Ecto neural progenitor cell (in vitro differentiated cells): Measurements from ENCODE around the gene KRTAP5-3.
"Not testable (repeated sequence)": the region's sequence is repeated elsewhere in the genome, so short reads cannot be mapped to it uniquely, and the experiment has no call there.

Source experiments
- DNase-seq: peaks from one replicate; pipeline ENCODE4 v3.0.0-alpha.2; 2018; ENCODE audit warnings: low spot score

KRTAP5-3 gene

DNA sequence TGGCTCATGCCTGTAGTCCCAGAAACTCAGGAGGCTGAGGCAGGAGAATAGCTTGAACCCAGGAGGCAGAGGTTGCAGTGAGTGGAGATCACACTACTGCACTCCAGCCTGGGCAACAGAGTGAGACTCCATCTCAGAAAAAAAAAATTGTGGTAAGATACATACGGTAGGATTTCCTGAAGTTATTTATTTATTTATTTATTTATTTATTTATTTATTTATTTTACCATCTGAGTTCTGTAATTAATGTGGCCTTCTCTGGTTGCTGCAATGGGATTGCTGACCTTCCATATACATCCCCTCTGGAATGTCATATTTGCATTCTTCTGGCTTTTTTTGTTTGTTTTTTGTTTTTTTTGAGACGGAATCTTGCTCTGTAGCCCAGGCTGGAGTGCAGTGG lies 25.4 kb downstream of the KRTAP5-3 start:
- DNase-seq, result not testable (repeated sequence)

GRCh38 chr11:1581976-1582375 lies 26.3 kb downstream of the KRTAP5-3 start:
- no peak for DNase-seq

GRCh38 chr11:1576825-1577224 lies 31.4 kb downstream of the KRTAP5-3 start:
- DNase-seq, result no peak

DNA sequence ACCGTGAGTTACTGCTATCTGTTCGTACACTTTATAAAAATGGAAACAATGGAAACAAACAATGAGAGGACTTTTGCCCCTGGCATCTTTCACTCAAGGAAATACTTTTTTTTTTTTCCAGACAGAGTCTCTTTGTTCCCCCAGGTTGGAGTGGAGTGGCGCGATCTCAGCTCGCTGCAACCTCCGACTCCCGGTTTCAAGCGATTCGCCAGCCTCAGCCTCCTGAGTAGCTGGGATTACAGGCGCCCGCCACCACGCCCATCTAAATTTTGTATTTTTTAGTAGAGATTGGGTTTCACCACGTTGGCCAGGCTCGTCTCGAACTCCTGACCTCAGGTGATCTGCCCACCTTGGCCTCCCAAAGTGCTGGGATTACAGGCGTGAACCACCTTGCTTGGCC lies 32.5 kb downstream of the KRTAP5-3 start:
- DNase-seq, result not testable (repeated sequence)

- no peak for DNase-seq
Observed at GRCh38 chr11:1574933-1575242, 33.4 kb downstream of the KRTAP5-3 start.

DNA sequence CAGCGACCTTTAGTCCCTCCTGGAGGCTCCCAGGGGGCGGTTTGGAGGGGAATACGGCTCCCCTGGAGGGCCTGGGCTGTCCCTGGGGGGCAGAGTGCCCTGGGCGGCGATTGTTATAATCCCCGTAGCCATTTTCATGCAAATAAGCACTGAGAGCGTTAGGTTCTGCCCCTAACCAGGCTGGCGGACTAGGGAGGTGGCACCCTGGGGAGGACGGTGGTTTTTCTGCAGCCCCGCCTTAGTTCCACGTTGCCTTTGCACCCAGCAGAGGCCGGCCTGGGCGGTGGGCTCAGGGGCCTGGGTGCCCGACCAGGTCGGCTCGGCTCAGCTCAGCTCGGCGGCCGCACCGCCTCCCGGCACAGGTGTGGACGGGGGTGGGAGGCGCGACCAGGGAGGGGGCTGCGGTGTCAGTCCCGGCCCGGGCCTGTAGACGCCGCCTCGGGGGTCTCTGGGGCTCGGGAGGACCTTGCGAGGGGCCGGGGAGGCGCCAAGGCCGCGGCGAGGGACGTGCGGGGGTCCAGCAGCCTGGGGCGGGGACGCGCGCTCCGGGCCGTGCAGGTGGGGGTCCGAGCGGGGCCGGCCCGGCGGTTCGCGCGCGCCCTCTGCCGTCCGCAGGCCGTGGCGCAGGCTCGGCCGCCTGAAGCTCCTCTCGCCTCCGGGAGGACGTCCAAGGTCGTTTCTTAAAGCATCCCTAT lies 33.9 kb downstream of the KRTAP5-3 start:
- DNase-seq, result peak; percentile 75

DNA sequence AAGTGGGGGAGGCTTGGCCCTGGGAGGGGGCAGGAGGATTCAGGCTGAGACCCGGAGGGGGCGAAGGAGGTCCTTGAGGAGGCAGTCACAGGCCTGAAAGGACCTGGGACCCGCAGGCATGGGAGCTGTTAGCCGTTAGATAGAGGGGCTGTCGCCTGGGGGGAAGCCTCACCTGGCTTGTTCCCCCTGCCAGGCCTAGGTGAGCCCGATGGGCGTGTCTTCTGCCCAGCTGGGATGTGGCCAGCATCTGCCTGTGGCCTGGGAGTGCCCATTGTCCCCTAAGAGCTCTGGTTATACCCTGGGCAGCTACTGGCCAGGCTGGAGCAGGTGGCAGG lies 34.4 kb downstream of the KRTAP5-3 start:
- DNase-seq, result no peak

DNA sequence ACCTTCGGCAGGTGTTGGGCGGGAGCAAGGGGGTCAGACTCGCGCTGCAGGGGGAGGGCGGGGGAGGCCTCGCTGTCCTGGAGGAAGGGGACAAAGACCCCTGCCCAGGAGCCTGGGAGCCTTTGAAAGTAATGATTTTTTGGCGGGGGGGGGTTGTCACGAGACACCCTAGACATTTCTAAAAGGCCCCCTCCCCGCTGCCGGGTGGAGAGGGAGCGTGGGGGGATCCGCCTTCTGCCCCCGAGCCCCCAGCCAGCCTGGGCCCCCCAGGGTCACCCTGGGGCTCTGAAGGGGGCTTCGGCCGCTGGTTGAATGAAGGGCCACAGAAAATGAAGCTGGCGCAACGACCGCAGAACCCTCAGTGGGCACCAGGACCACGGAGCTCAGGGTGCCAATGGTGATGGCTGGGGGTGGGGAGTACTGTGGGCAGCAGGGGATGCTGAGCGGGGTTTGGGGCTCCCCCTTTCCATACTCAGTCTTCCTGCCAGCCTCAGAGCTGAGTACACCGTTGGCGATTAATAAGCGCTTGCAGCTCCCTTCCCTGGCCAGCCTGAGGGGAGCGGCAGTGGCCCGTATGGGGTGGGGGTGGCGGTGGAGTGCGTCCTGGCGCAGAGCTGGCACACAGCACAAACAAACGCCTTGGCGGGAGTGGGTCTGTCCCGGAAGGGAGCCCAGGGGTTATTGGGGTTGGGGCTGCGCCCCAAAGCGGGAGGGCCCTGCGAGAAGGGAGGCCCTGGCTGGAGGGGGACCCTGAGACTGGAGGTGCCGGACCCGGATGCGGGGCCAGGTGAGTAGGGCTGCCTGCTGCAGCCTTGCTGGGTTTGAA lies 35.0 kb downstream of the KRTAP5-3 start:
- peak; percentile 59 for DNase-seq

DNA sequence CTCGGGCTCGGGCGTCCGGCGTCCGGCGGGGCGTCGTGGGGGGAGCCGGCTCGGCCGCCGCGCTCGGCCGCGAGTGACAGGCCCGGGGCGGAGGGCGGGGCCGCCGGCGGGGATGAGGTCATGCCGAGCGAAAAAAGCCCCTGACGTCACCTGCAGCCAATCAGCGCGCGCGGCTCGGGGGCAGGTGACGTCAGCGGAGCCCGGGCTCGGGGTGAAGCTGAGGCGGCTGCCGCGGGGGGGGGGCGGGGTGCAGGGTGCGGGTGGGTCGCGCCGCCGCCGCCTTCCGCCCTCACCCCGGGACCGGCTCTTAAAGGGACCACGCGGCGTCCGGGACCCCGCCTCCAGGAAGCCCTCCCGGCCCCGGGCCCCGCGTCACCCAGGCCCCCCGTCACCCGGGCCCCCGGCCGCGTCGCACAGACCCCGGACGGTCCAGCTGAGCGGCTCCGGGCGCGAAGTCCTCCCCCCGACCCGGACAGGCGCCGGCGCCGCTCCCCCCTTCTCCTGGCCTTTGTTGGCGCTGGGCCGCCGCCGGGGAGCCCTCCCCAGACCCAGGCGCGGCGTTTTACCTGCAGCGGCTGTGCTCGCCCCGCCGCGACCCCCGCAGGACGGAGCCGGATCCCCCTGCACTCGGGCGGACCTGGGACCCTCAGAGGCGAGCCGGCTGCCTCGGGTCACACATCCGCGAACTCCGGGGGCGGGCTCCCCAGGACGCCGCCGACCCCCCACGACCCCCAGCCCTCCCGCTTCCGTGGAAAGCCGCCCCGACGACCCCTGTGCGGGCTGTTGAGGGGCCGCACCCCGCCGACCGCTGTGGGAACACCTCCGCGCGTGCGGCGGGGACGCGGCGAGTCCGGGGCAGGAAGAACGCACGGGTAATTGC lies 35.8 kb downstream of the KRTAP5-3 start, which contains the start of gene DUSP8:
Gene DUSP8 (minus strand): TSS at position 75 of the 880 bp plus-strand sequence. CDS start 6,445 bp downstream, outside the sequence.
- DNase-seq, result peak; percentile 91

GRCh38 chr11:1571760-1572196 lies 36.5 kb downstream of the KRTAP5-3 start:
- no peak for DNase-seq

GRCh38 chr11:1570896-1571759 lies 37.1 kb downstream of the KRTAP5-3 start:
- DNase-seq, result peak; percentile 65

- DNase-seq, result no peak
Observed at GRCh38 chr11:1570531-1570895, 37.8 kb downstream of the KRTAP5-3 start.

DNA sequence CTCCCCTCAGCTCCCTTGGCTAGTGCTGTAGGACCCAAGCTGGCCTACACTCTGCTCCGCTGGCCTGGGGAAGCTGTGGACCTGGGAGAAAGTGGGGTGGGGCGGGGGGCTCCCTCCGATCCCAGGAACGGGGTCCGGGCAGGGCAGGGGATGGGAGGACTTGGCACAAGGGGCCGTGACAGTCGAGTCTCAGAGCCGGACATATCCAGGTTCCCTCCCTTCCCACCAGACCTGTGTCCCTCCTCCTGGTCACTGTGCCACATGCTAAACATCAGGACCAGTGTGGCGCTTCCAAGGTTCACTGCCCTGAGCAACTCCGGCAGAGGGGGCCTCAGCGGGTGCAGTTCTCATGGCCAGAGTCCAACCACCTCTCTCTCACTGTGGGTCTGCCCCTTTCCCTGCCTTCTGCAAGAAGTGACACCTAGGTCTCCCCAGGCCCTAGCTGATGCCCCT lies 38.2 kb downstream of the KRTAP5-3 start:
- no peak for DNase-seq

DNA sequence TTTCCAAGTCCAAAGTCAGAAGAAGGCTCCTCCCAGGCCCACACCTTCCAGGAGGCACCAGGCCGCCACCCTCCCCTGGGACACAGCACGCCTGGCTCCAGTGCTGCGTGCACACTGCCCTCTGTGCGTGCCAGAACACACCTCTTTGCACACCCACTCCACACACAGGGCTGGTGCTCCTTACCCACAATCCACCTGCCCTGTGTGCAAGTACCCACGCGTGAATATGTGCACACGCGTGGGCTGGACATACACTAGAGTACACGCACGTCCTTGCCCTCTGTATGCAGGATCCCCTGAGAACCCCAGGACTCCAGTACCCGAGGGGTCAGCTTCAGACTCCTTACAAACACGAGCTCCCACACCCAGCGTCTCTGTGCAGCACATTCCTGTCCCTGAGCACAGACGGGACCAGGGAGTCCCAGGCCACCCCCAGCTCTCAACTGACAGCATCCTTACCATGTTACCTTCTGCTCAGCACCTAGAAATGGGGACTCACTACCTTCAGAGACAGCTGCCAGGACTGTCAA lies 38.9 kb downstream of the KRTAP5-3 start:
- no peak for DNase-seq

- DNase-seq, result peak; percentile 59
Observed at GRCh38 chr11:1568441-1568911, 39.8 kb downstream of the KRTAP5-3 start.

DNA sequence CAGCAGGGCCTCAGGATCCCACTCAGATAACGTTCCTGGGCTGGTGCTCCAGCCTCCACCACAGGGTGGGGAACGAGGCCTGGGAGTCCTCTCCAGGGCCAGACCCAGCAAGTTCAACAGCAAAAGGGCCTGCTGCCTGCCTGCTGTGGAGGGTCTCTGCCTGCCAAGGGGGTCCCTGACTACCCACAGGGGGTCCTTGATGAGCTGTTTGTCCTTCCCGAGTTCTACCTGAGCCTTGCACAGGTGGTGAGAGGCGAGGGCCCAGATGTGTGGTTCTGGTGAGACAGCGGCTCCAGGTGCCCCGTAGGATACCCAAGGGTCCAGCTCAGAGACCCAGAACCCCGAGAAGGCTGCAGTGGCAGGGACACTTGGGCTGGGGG lies 40.6 kb downstream of the KRTAP5-3 start:
- no peak for DNase-seq

- peak; percentile 47 for DNase-seq
Observed at GRCh38 chr11:1567052-1567720, 41.1 kb downstream of the KRTAP5-3 start.

DNA sequence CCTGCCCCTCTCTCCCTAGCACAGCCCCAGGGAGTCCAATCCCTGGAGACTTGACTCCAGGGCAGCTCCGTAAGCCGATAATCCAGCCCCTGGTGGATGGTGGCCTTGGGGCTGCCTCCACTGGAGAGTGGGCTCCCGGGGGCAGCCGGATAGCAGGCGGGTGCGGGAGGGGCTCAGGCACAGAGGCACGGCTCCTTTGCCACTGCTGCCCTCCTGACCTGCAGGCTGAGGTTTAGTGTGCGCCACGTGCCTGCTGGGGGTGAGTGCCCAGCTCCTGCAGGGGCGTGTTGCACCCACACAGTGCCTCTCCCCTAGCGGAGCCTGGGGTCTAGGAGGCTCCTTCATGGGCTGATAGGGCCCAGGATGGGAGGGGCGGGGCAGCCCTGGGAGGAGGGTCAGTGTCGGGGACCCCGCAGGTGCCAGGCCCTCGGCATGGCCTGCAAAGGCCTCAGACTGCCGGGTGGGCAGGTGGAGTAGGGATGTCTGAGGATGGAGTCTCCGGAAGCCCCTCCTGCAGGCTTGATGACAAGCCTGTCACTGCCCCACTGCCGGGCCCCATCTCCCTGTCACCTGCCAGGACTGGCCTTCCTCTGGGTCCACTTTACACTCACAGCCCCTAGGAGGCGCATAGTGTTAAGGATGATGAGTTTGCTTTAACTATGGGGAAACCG lies 41.7 kb downstream of the KRTAP5-3 start:
- DNase-seq, result peak; percentile 44

DNA sequence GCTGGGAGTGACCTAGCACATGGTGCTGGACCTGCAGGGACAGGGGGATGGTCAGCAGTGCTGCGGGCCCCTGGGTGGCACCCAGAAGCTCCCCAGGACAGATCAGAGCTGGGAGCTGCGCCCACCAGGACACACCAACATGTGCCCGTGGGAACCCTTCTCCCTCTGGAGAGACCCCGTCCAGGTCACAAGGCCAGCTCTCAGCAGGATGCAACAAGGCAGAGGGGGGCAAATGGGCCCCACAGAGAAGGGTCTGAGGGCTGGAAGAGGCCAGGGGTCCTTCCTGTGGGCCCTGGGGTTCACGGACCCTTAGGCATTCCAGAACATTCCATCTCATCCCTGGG lies 42.4 kb downstream of the KRTAP5-3 start:
- DNase-seq, result peak; percentile 42
